Glutamatergic neuron (in vitro differentiated cells): ENCODE measurements around the gene ARRB2. TPM values are rescaled to one million over a fixed set of nuclear protein-coding genes. Genes with fewer than 3 reads are reported as not detected.

ENCODE experiments used
- DNase-seq: peaks from one replicate; pipeline ENCODE4 v3.0.0; 2022
- H3K27ac Mint-ChIP-seq: one replicate; pipeline ENCODE4 v1.8.0; 2020; ENCODE audit warnings: mild to moderate bottlenecking, mixed read lengths, inconsistent platforms; ENCODE audit not compliant: unreplicated experiment
- H3K27me3 Mint-ChIP-seq: one replicate; pipeline ENCODE4 v1.8.0; 2020; ENCODE audit warnings: mild to moderate bottlenecking, moderate library complexity, mixed read lengths, inconsistent platforms; ENCODE audit not compliant: unreplicated experiment
- H3K36me3 Mint-ChIP-seq: one replicate; pipeline ENCODE4 v1.8.0; 2020; ENCODE audit warnings: mild to moderate bottlenecking, mixed read lengths, inconsistent platforms; ENCODE audit not compliant: unreplicated experiment
- H3K4me1 Mint-ChIP-seq: one replicate; pipeline ENCODE4 v1.8.0; 2020; ENCODE audit warnings: mild to moderate bottlenecking, low read depth, mixed read lengths, inconsistent platforms; ENCODE audit not compliant: unreplicated experiment
- H3K4me3 Mint-ChIP-seq: one replicate; pipeline ENCODE4 v1.8.0; 2020; ENCODE audit warnings: mild to moderate bottlenecking, mixed read lengths, inconsistent platforms; ENCODE audit not compliant: unreplicated experiment
- H3K9me3 Mint-ChIP-seq: one replicate; pipeline ENCODE4 v1.8.0; 2020; ENCODE audit warnings: mild to moderate bottlenecking, moderate library complexity, mixed read lengths, inconsistent platforms; ENCODE audit not compliant: unreplicated experiment
- CTCF ChIP-seq: fragments of 200-600 bp; sonication (generic); IDR thresholded peaks from one replicate; pipeline ENCODE4 v1.5.0; 2021; ENCODE audit not compliant: partially characterized antibody, unreplicated experiment
- total RNA-seq: library from RNA; stranded (reverse); fragmentation: NEBNext Ultra II Directional; extraction: Animal tissue kit (Norgen Biotek cat#: 25700); gene quantifications from one replicate; pipeline ENCODE4 v1.2.1, GENCODE V29; 2021; ENCODE audit not compliant: unreplicated experiment

The ARRB2 gene
- total RNA-seq, 1 donor from 2014 or later = 106 TPM

- Mint-ChIP-seq H3K27me3 (peaks cover 8% of the 10 kb centered on the region), H3K9me3 (no peaks in the 10 kb centered on the region), H3K4me3 (no peak overlapping the region), H3K27ac (no peak overlapping the region), H3K36me3 (no peaks in the 10 kb centered on the region), H3K4me1 (no peaks in the 10 kb centered on the region)
- TF ChIP-seq CTCF = no peak
- DNase-seq = no peak
These were observed 44.1 kb upstream of the ARRB2 start for GRCh38 chr17:4666296-4666695.

- no peaks in the 10 kb centered on the region for H3K36me3 Mint-ChIP-seq
These were observed 43.3 kb upstream of the ARRB2 start for GRCh38 chr17:4667166-4667565.

GRCh38 chr17:4672055-4672630, 38.3 kb upstream of the ARRB2 start:
- no peak for TF ChIP-seq CTCF
- peaks cover 6% of the 10 kb centered on the region for H3K27me3 Mint-ChIP-seq
- no peak overlapping the region for H3K4me3 Mint-ChIP-seq
- no peak overlapping the region for H3K27ac Mint-ChIP-seq
- no peaks in the 10 kb centered on the region for H3K4me1 Mint-ChIP-seq
- no peaks in the 10 kb centered on the region for H3K36me3 Mint-ChIP-seq
- peaks cover 3% of the 10 kb centered on the region for H3K9me3 Mint-ChIP-seq
- no peak for DNase-seq

More at GRCh38 chr17:4667166-4667565, 43.3 kb upstream of the ARRB2 start:
- Mint-ChIP-seq H3K27ac (no peak overlapping the region), H3K4me3 (no peak overlapping the region), H3K27me3 (peaks cover 8% of the 10 kb centered on the region), H3K4me1 (no peaks in the 10 kb centered on the region), H3K9me3 (peaks cover 2% of the 10 kb centered on the region)
- no peak for DNase-seq
- TF ChIP-seq CTCF = no peak

DNA sequence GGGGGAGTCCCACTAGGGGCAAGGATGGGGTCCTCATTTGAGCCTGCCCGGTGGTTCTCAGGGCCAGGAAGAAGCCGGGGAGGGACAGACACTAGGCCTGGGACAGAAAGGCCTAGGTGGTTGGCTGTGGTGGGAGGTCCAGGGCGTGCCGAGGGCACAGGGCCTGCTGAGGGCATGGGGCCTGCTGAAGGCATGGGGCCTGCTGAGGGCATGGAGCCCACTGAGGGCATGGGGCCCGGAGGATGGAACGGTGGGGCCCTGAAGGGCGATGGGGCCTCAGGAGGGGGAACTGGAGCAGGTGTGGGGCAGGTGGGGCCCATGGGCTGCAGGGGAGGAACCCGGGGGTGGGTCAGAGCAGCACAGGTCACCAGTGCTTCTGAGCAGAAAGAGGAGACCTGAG, 37.7 kb upstream of the ARRB2 start:
- peaks cover 3% of the 10 kb centered on the region for H3K9me3 Mint-ChIP-seq
- no peak for TF ChIP-seq CTCF
- DNase-seq = no peak
- H3K4me1 Mint-ChIP-seq = no peaks in the 10 kb centered on the region
- H3K4me3 Mint-ChIP-seq = no peak overlapping the region
- peaks cover 3% of the 10 kb centered on the region for H3K27me3 Mint-ChIP-seq
- H3K36me3 Mint-ChIP-seq = no peaks in the 10 kb centered on the region
- H3K27ac Mint-ChIP-seq = no peak overlapping the region

GRCh38 chr17:4673169-4673568, 37.3 kb upstream of the ARRB2 start:
- peaks cover 1% of the 10 kb centered on the region for H3K27me3 Mint-ChIP-seq
- peaks cover 3% of the 10 kb centered on the region for H3K9me3 Mint-ChIP-seq
- no peak for TF ChIP-seq CTCF
- H3K27ac Mint-ChIP-seq = no peak overlapping the region
- no peaks in the 10 kb centered on the region for H3K4me1 Mint-ChIP-seq
- H3K36me3 Mint-ChIP-seq = no peaks in the 10 kb centered on the region
- no peak for DNase-seq
- H3K4me3 Mint-ChIP-seq = no peak overlapping the region
